K562 (cell line): ENCODE results near the gene RNH1. TPM values are rescaled to one million over a fixed set of nuclear protein-coding genes. Genes with fewer than 3 reads are reported as not detected.

Experiments
- ATAC-seq: fragments of 200-7000 bp; cut with Tn5 transposase; 3 replicates; pipeline ENCODE4 v1.9.1; 2020; ENCODE audit warnings: moderate library complexity
- BruUV-seq: library from RNA; stranded (reverse); fragments of 400-500 nt; replicated peaks from 2 replicates; lab custom pipeline; 2021; lab: Mats Ljungman, UMichigan
- CTCF ChIA-PET: fragments of 300-600 bp; formaldehyde crosslinking; extraction: SDS; loops from one replicate; lab custom pipeline; 2021; ENCODE audit warnings: low intra/inter-chr PET ratio; lab: Yijun Ruan, JAX
- POLR2A ChIA-PET: fragments of 300-600, 350-650 bp; sonication (Branson Sonifier 250); formaldehyde crosslinking; extraction: SDS; loops from one replicate; lab custom pipeline; 2021; ENCODE audit warnings: antibody characterized with exemption, inconsistent platforms; lab: Yijun Ruan, JAX
- DNase-seq, 4 experiments: peaks; one replicate each; pipeline versions ENCODE4 v3.0.0 to v3.0.0-alpha.2; 2011 to 2018; ENCODE audit warnings: low spot score in 3 of 4, mixed read lengths in 3 of 4; ENCODE audit errors: extremely low read depth in 1 of 4
- FAIRE-seq: peaks from 2 replicates; lab custom pipeline; 2011; peaks lifted over from hg19 to GRCh38; lab: Jason Lieb, UNC
- H2AFZ ChIP-seq: 2 replicates; pipeline ENCODE4 v1.6.0; 2011; ENCODE audit warnings: low read depth, low read length, control low read depth, inconsistent platforms
- H3K27ac ChIP-seq: fragments of 200-600 bp; 3 replicates; pipeline ENCODE4 v1.8.0; 2011; ENCODE audit warnings: low read depth, mild to moderate bottlenecking, control low read depth, inconsistent platforms, low read length, moderate library complexity, mixed read lengths; ENCODE audit errors: extremely low read depth
- H3K27me3 ChIP-seq, 2 experiments: fragments of 300-600 bp in 1 of 2; 2 replicates in 1 of 2; 3 replicates in 1 of 2; pipeline versions ENCODE4 v1.6.0 to v1.8.0; 2011; ENCODE audit warnings: inconsistent platforms in 2 of 2, low read length in 2 of 2, mild to moderate bottlenecking in 1 of 2, mixed read lengths in 1 of 2, moderate library complexity in 1 of 2; ENCODE audit not compliant: control insufficient read depth in 2 of 2, insufficient read depth in 2 of 2
- H3K36me3 ChIP-seq: fragments of 300-600 bp; 3 replicates; pipeline ENCODE4 v1.8.0; 2011; ENCODE audit warnings: mild to moderate bottlenecking, low read length, inconsistent platforms; ENCODE audit not compliant: control insufficient read depth, insufficient read depth
- H3K4me1 ChIP-seq, 2 experiments: fragments of 200-600 bp in 1 of 2; replicated peaks in 1 of 2; 2 replicates in 1 of 2; 3 replicates in 1 of 2; pipeline versions ENCODE4 v1.5.1 to v1.8.0; 2011; ENCODE audit warnings: inconsistent platforms in 2 of 2, low read length in 2 of 2, mild to moderate bottlenecking in 1 of 2, mixed read lengths in 1 of 2, moderate library complexity in 1 of 2; ENCODE audit not compliant: control insufficient read depth in 2 of 2, insufficient read depth in 2 of 2
- H3K4me2 ChIP-seq: 2 replicates; pipeline ENCODE4 v1.6.1; 2011; ENCODE audit warnings: low read length, control low read depth, inconsistent platforms, mixed read lengths; ENCODE audit not compliant: insufficient read depth
- H3K4me3 ChIP-seq: fragments of 200-600 bp; sonication (generic), shearing (Covaris generic); 2 replicates; pipeline ENCODE4 v1.5.1; 2016; ENCODE audit warnings: control low read depth, inconsistent platforms
- H3K79me2 ChIP-seq: fragments of 200-600 bp; 3 replicates; pipeline ENCODE4 v1.8.0; 2011; ENCODE audit warnings: low read length, inconsistent platforms; ENCODE audit not compliant: control insufficient read depth, insufficient read depth
- H3K9ac ChIP-seq, 2 experiments: 2 replicates each; pipeline versions ENCODE4 v1.6.0 to v1.6.1; 2011; ENCODE audit warnings: low read depth in 2 of 2, low read length in 2 of 2, control low read depth in 1 of 2, inconsistent platforms in 1 of 2, mild to moderate bottlenecking in 1 of 2, mixed read lengths in 1 of 2; ENCODE audit not compliant: insufficient read depth in 1 of 2
- H3K9me1 ChIP-seq: one replicate; pipeline ENCODE4 v1.6.0; 2011; ENCODE audit warnings: inconsistent platforms, mild to moderate bottlenecking, low read length, moderate library complexity; ENCODE audit not compliant: control insufficient read depth, insufficient read depth
- H3K9me3 ChIP-seq: replicated peaks from 2 replicates; pipeline ENCODE4 v1.5.1; 2011; ENCODE audit warnings: low read depth, low read length, inconsistent platforms; ENCODE audit not compliant: control insufficient read depth, insufficient read depth
- H4K20me1 ChIP-seq: replicated peaks from 2 replicates; pipeline ENCODE4 v1.6.1; 2011; ENCODE audit warnings: low read length, inconsistent platforms, mixed read lengths; ENCODE audit not compliant: control insufficient read depth, insufficient read depth
- E2F1 ChIP-seq: sonication (generic); formaldehyde crosslinking; IDR thresholded peaks from 2 replicates; pipeline ENCODE4 v1.8.1; 2023; ENCODE audit warnings: mild to moderate bottlenecking, missing genetic modification reagents, moderate library complexity
- GTF2F1 ChIP-seq: IDR thresholded peaks from 2 replicates; pipeline ENCODE4 v1.6.1; 2011; ENCODE audit warnings: low read depth, low read length, improper control_type of control experiment
- NR2F6 ChIP-seq: fragments of 450-650 bp; formaldehyde crosslinking; IDR thresholded peaks from 2 replicates; pipeline ENCODE4 v1.4.0; 2020; ENCODE audit warnings: mild to moderate bottlenecking
- ZNF76 ChIP-seq: fragments of 250-450 bp; sonication (Bioruptor Pico); IDR thresholded peaks from 2 replicates; pipeline ENCODE4 v1.4.0; 2020; ENCODE audit warnings: mild to moderate bottlenecking, moderate library complexity, borderline replicate concordance
- WGBS: fragments of 100-300 bp; shearing (Covaris generic); methylation state at CpG from one replicate; pipeline ENCODE4 v1.1.6; 2016; ENCODE audit warnings: low coverage, mixed read lengths; ENCODE audit not compliant: insufficient coverage; ENCODE audit errors: missing lambda C conversion rate; 5-methylcytosine and 5-hydroxymethylcytosine counted together
- in situ Hi-C: fragments of 300-500 bp; cut with MboI; formaldehyde crosslinking; loops from 4 replicates; pipeline ENCODE4 v1.15.0; 2018; ENCODE audit warnings: inconsistent platforms, mixed read lengths
- intact Hi-C: fragments of 100-400 bp; cut with micrococcal nuclease; formaldehyde crosslinking; loops from 2 replicates; pipeline ENCODE4 v1.14.2; 2022
- polyA plus RNA-seq, 8 experiments: library from polyadenylated mRNA; depleted of rRNA in 4 of 8; stranded (reverse) in 5 of 8; unstranded in 3 of 8; fragments of >200 nt; fragmentation: Nextera tagmentation in 2 of 8; fragmentation: Illumina TruSeq in 1 of 8; extraction: Ambion mirVana in 2 of 8; extraction: Trizol in 1 of 8; gene quantifications; 2 replicates each; pipeline versions ENCODE4 v1.2.1 to v1.2.3, GENCODE V29; 2011 to 2014; ENCODE audit warnings: inconsistent platforms in 1 of 8, missing spikeins in 1 of 8
- total RNA-seq, 7 experiments: library from RNA; depleted of rRNA in 6 of 7; stranded (reverse); fragments of >200 nt in 6 of 7; fragmentation: Illumina TruSeq in 2 of 7; extraction: Trizol in 2 of 7; gene quantifications; 2 replicates each; pipeline versions ENCODE4 v1.2.1 to v1.2.3, GENCODE V29; 2011 to 2021; ENCODE audit warnings: low replicate concordance in 1 of 7

Gene RNH1
- total and polyA plus RNA-seq, 9 of the 15 experiments (the other 6 are each of a cell fraction or from before 2014, with no cell fraction given) = 2.5 to 160 (median 44.3) TPM

GRCh38 chr11:490930-491260 is 16.1 kb downstream of the RNH1 start:
- no peak overlapping the region for H3K9ac ChIP-seq
- in situ Hi-C loops = no loop called here
- ATAC-seq = no peak
- H3K79me2 ChIP-seq = no peaks in the 10 kb centered on the region
- no peaks in the 10 kb centered on the region for H3K9me1 ChIP-seq
- H2AFZ ChIP-seq = no peak overlapping the region
- ChIA-PET POLR2A (no interaction called here), CTCF (no interaction called here)
- H3K4me2 ChIP-seq = no peak overlapping the region
- no peaks in the 10 kb centered on the region for H3K27me3 ChIP-seq
- H3K27ac ChIP-seq = no peak overlapping the region
- BruUV-seq = no TSS peak
- no peaks in the 10 kb centered on the region for H4K20me1 ChIP-seq
- intact Hi-C loops = no loop called here
- no peak for TF ChIP-seq NR2F6 (CRISPR knock-in tag)
- no peak for TF ChIP-seq ZNF76 (CRISPR knock-in tag)
- TF ChIP-seq GTF2F1 = no peak
- TF ChIP-seq E2F1 = no peak
- H3K36me3 ChIP-seq = peaks cover 79% of the 10 kb centered on the region; the same call in 2 of the 3 replicates
- H3K9me3 ChIP-seq = no peaks in the 10 kb centered on the region
- DNase-seq = no peak
- 95% methylated on average over 15 of the region's 15 CpGs for WGBS
- no peak for FAIRE-seq
- H3K4me1 ChIP-seq = peaks cover 0 to 34% of the 10 kb centered on the region in 2 experiments; a peak in 2 of 5 replicates
- no peak overlapping the region for H3K4me3 ChIP-seq
